ENCODE data around the gene C16orf82.

C16orf82 gene

DNA sequence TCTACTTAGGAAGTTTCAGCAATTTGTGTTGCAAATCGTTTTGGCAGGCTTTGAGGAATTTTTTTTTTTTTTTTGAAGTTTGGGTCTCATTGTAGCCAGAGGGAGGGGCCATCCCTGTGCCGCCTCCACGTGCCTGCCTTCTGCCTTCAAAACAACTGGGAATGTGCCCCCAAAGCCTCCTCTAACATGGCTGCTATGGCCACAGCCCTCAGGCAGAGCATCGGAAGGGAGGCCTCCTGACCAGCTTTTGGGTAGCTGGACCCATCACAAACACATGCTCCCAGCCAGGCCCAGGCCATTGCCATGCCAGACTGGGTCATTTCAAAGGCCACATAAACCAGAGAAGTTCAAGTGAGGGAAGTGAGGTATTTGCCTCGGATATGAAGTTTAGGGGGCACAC, 21.5 kb downstream of the C16orf82 start:
- no peak for DNase-seq (ENCODE audit: extremely low read depth, low read depth)
- TF ChIP-seq, protein P1, sequence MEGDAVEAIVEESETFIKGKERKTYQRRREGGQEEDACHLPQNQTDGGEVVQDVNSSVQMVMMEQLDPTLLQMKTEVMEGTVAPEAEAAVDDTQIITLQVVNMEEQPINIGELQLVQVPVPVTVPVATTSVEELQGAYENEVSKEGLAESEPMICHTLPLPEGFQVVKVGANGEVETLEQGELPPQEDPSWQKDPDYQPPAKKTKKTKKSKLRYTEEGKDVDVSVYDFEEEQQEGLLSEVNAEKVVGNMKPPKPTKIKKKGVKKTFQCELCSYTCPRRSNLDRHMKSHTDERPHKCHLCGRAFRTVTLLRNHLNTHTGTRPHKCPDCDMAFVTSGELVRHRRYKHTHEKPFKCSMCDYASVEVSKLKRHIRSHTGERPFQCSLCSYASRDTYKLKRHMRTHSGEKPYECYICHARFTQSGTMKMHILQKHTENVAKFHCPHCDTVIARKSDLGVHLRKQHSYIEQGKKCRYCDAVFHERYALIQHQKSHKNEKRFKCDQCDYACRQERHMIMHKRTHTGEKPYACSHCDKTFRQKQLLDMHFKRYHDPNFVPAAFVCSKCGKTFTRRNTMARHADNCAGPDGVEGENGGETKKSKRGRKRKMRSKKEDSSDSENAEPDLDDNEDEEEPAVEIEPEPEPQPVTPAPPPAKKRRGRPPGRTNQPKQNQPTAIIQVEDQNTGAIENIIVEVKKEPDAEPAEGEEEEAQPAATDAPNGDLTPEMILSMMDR (IDR thresholded peaks at IDR 0.05; ENCODE audit: low read depth, low read length): no peak

DNA sequence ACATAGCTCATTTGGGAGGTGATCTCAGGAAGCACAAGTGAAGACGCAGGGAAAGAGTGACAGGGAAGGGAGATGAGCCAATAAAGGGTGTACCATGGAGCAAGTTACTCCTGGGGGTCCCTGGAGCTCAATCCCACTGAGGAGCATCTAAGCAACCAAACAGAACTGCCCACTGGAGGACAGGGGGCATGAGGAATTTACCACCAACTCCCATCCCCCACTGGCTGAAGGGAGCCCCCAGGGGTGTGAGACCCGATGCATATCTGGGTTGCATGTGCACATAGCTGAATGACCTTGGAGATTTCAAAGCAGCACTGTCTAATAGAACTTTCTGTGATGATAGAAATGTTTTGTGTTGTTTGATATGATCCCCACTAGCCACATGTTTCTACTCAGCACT, 29.6 kb downstream of the C16orf82 start:
- DNase-seq (ENCODE audit: extremely low read depth, low read depth): no peak
- TF ChIP-seq, protein P1 (IDR thresholded peaks at IDR 0.05; ENCODE audit: low read depth, low read length): no peak

DNA sequence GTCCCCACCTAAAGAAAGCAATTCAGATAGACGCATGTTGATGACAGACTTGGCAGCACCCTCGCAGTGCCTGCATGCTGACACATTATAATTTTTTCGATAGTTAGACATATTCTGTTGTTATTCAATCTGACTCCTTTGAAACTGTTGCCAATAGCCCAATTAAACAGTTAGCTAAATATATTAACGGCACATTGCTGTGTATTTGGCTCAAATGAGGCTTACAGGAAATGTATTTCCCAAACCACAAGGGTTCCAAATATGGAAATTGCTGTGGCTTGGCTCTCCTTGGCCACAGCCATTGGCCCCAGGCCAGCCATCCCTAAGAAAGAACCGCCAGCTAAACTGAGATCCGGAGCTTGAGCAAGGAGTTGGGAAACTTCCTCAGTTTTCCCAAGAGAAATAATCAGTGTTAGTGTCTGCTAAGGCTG, 31.1 kb downstream of the C16orf82 start:
- TF ChIP-seq, protein P1 (IDR thresholded peaks at IDR 0.05; ENCODE audit: low read depth, low read length): no peak
- peak; percentile 19 for DNase-seq (ENCODE audit: extremely low read depth, low read depth)

DNA sequence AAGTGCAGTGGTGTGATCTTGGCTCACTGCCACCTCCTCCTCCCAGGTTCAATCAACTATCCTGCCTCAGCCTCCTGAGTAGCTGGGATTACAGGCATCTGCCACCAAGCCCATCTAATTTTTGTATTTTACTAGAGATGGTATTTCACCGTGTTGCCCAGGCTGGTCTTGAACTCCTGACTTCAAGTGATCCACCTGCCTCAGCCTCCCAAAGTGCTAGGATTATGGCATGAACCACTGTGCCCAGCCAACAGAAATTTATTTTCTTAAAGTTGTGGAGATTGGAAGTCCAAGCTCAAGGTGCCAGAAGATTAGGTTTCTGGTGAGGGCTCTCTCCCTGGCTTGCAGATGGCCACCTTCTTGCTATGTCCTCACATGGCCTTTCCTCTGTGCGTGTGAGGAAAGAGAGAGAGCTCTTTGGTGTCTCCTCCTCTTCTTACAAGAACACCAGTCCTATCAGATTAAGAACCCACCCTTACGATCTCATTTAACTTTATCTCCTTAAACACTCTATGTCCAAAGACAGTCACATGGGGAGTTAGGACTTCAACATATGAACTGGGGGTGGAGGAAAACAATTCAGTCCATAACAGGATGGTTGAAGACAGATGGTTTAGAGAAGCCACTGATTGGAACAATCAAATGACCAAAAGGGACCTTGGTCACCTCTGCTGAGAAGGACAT, 31.8 kb downstream of the C16orf82 start:
- DNase-seq (ENCODE audit: extremely low read depth, low read depth): no peak

DNA sequence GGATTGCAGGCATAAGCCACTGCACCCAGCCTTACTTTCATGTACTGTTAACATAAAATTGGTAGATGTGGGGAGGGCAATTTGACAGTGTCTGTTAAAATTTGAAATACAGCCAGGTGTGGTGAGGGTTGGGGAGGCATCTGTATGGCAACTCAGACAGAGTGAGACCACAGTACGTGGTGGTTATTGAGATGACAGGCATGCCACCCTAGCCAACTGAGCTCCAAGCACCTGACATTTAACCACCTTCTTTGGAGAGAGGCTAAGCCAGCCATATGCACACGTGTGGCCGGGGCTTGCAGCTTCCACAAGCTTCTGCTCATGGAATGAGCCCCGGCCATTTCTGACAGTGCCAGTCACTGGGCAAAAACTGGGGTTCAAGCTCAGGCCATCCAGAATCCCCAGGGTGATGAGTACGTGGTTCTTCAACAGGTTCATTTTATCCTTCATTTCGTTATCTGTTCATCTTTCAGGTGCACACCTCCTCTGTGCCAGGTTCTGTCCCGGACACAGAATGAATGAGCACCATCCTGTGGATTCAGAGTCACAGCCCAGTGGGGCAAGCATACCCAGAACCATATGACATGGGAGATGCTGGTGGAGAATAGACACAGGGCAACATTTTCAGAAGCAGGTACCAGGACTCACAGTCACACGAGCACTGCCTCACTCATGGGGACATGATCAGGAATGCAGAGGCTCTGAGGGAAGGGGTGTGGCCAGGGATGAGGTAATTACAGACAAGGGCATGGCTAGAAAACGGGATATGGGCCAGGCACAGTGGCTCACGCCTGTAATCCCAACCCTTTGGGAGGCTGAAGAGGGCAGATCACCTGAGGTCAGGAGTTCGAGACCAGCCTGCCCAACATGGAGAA, 36.2 kb downstream of the C16orf82 start:
- TF ChIP-seq, protein P1 (IDR thresholded peaks at IDR 0.05; ENCODE audit: low read depth, low read length): no peak
- DNase-seq (ENCODE audit: extremely low read depth, low read depth): no peak

More for the DNA sequence above, 31.8 kb downstream of the C16orf82 start:
- TF ChIP-seq, protein P1 (IDR thresholded peaks at IDR 0.05; ENCODE audit: low read depth, low read length): no peak

DNA sequence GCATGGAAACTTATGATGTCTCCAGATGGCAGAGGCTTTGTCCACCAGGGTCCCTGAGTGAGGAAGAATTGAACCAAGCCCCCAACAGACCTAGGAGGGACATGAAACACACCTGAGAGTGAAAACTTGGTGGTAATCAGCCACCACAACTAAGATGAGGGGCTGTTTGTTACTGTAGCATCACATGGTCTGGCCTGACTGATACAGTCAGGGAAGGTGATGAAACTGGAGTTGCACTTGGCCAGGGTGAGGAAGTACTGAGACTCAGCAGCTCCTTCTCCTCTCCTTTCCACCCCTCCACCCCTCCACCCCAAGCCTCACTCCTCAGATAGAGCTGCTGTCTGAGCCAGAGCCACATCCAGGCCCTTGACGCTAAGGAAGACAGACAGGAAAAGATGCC, 37.2 kb downstream of the C16orf82 start:
- DNase-seq (ENCODE audit: extremely low read depth, low read depth): no peak

More for the DNA sequence above, 37.2 kb downstream of the C16orf82 start:
- TF ChIP-seq, protein P1 (IDR thresholded peaks at IDR 0.05; ENCODE audit: low read depth, low read length): no peak
